ENCODE results near the gene ATF1.

DNA sequence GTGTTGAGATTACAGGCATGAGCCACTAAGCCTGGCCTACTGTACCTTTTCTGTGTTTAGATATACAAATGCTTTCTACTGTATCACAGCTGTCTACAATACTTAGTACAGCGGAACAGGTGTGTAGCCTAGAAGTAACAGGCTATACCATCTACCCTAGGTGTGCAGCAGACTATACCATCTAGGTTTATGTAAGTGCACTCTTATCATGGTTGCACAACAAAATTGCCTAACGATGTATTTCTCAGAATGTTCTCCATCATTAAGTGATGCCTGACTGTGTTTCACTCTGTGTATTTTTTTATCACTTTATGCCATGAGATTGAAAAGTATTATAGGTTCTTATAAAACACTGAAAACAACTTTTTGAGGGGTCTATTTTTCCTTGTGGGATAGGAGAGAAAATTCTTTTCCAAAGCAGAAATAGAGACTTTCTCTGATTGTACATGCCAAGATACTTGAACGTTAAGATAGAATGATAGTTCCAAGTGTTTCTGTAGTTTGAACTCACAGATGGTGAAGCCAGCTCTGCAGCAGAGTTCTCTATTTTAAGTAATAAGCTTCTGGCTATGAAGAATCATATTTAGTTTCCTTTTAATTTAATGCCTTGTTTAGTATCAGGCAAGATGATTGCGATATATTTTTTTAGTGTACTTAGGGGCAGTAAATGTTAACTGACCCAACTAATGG is 95.9 kb downstream of the ATF1 start:
- TF ChIP-seq, protein P1, sequence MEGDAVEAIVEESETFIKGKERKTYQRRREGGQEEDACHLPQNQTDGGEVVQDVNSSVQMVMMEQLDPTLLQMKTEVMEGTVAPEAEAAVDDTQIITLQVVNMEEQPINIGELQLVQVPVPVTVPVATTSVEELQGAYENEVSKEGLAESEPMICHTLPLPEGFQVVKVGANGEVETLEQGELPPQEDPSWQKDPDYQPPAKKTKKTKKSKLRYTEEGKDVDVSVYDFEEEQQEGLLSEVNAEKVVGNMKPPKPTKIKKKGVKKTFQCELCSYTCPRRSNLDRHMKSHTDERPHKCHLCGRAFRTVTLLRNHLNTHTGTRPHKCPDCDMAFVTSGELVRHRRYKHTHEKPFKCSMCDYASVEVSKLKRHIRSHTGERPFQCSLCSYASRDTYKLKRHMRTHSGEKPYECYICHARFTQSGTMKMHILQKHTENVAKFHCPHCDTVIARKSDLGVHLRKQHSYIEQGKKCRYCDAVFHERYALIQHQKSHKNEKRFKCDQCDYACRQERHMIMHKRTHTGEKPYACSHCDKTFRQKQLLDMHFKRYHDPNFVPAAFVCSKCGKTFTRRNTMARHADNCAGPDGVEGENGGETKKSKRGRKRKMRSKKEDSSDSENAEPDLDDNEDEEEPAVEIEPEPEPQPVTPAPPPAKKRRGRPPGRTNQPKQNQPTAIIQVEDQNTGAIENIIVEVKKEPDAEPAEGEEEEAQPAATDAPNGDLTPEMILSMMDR (conservative IDR thresholded peaks at IDR 0.05), result no peak
- no peak for TF ChIP-seq ZFX (IDR thresholded peaks at IDR 0.05)

All from C4-2B (cell line).